ENCODE measurements around the gene NDUFS6. TPM values are rescaled to one million over a fixed set of nuclear protein-coding genes. Genes with fewer than 3 reads are reported as not detected.

The NDUFS6 gene
- total and polyA plus RNA-seq, 2 donors (not counting 1 experiment from before 2014, with no cell fraction given), result 21.8 to 68.5 TPM

- H3K4me2 ChIP-seq (ENCODE audit: extremely low read depth, insufficient read depth, low read length), result peak overlapping the region; percentile 100
- DNase-seq (ENCODE audit: low read depth in 2 of 2), result peak; percentile 16 to 35
- no peaks in the 10 kb centered on the region for H3K9me3 ChIP-seq (ENCODE audit: control insufficient read depth, insufficient read depth, low read depth, low read length)
- H3K4me3 ChIP-seq (replicated peaks in 1 of 4; ENCODE audit: control extremely low read depth in 1 of 4, insufficient read depth in 1 of 4, low read depth in 3 of 4, low read length in 4 of 4), result peak overlapping the region; percentile 76 to 97 (median 90)
- H3K4me1 ChIP-seq (ENCODE audit: control insufficient read depth, extremely low read depth, insufficient read depth, low read length), result peaks cover 5% of the 10 kb centered on the region
- peak overlapping the region; percentile 44 for H2AFZ ChIP-seq (ENCODE audit: low read length)
- peak overlapping the region; percentile 86 for H3K9ac ChIP-seq (ENCODE audit: insufficient read depth, low read length)
- no peaks in the 10 kb centered on the region for H3K27me3 ChIP-seq (ENCODE audit: control insufficient read depth, insufficient read depth, low read length)
- H4K20me1 ChIP-seq (ENCODE audit: control insufficient read depth, extremely low read depth, insufficient read depth, low read length), result no peaks in the 10 kb centered on the region
- peak overlapping the region; percentile 72 for H3K27ac ChIP-seq (ENCODE audit: insufficient read depth, low read length)
- peaks cover 24% of the 10 kb centered on the region for H3K36me3 ChIP-seq (ENCODE audit: control insufficient read depth, insufficient read depth, low read length)
- H3K79me2 ChIP-seq (ENCODE audit: control insufficient read depth, insufficient read depth, low read length), result peaks cover 51% of the 10 kb centered on the region
- TF ChIP-seq CTCF (conservative IDR thresholded peaks at IDR 0.05 in 1 of 2, IDR thresholded peaks at IDR 0.05 in 1 of 2; ENCODE audit: low read depth in 1 of 2, low read length in 2 of 2) (no peak), EZH2 (IDR thresholded peaks at IDR 0.05; ENCODE audit: low read length, missing control alignments) (no peak)
Observed at GRCh38 chr5:1799110-1799601, 2.1 kb upstream of the NDUFS6 start.

GRCh38 chr5:1799602-1800471 is 1.4 kb upstream of the NDUFS6 start, which contains the start of gene MRPL36:
Gene MRPL36 (minus strand): TSS chr5:1799837. CDS start chr5:1798935, 902 bp downstream.
- Histone ChIP-seq H3K9ac (ENCODE audit: insufficient read depth, low read length) (peak within 1 kb of the TSS; percentile 86), H3K4me3 (replicated peaks in 1 of 4; ENCODE audit: control extremely low read depth in 1 of 4, insufficient read depth in 1 of 4, low read depth in 3 of 4, low read length in 4 of 4) (peak within 1 kb of the TSS; percentile 91 to 97 (median 96)), H3K79me2 (ENCODE audit: control insufficient read depth, insufficient read depth, low read length) (peaks cover 57% of the 10 kb centered on the region), H3K27me3 (ENCODE audit: control insufficient read depth, insufficient read depth, low read length) (no peaks in the 10 kb centered on the region), H3K4me1 (ENCODE audit: control insufficient read depth, extremely low read depth, insufficient read depth, low read length) (peaks cover 3% of the 10 kb centered on the region), H3K27ac (ENCODE audit: insufficient read depth, low read length) (peak within 1 kb of the TSS; percentile 72), H3K9me3 (ENCODE audit: control insufficient read depth, insufficient read depth, low read depth, low read length) (no peaks in the 10 kb centered on the region), H2AFZ (ENCODE audit: low read length) (peak within 1 kb of the TSS; percentile 92), H3K4me2 (ENCODE audit: extremely low read depth, insufficient read depth, low read length) (peak within 1 kb of the TSS; percentile 100), H3K36me3 (ENCODE audit: control insufficient read depth, insufficient read depth, low read length) (peaks cover 27% of the 10 kb centered on the region), H4K20me1 (ENCODE audit: control insufficient read depth, extremely low read depth, insufficient read depth, low read length) (no peaks in the 10 kb centered on the region)
- TF ChIP-seq EZH2 (IDR thresholded peaks at IDR 0.05; ENCODE audit: low read length, missing control alignments) (no peak), CTCF (conservative IDR thresholded peaks at IDR 0.05 in 1 of 2, IDR thresholded peaks at IDR 0.05 in 1 of 2; ENCODE audit: low read depth in 1 of 2, low read length in 2 of 2) (no peak)
- DNase-seq (ENCODE audit: low read depth in 2 of 2), result peak; percentile 88 to 91

DNA sequence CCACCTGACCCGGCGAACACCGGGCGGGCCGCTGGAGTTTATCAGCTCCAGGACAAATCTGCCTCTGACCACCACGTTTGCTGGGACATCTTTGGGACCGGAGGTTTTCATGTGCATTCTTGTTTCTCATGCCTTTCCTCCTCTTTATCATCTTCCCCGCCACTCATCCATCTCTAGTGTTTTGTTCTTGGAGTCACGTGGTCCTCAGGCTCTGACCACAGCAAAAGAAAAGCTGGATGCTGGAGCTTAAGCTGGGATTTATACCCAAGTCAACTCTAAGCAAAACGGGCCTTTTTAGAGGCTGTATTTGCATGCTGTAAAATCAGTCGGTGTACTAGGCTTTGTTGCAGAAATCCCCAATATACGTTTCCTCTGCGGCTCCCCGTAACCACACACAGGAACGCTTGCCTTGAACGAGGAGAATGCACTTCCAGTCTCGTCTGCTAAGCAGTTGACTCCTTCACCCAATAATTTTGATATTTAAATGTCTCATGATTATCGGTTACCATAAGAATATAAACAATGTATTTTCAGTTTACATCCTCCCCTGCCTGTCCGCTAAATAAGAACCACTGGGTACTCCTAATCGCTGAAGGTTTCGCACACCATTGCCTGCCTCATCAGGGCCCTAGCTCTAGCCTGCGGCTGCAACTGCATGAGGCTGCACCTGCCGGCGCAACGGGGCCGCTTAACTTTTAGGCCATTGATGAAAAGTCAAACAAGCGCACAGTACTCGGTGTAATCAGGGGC is 560 bp upstream of the NDUFS6 start:
- peak; percentile 20 to 38 for DNase-seq (ENCODE audit: low read depth in 2 of 2)
- H3K4me1 ChIP-seq (ENCODE audit: control insufficient read depth, extremely low read depth, insufficient read depth, low read length), result peaks cover 3% of the 10 kb centered on the region
- no peaks in the 10 kb centered on the region for H3K9me3 ChIP-seq (ENCODE audit: control insufficient read depth, insufficient read depth, low read depth, low read length)
- H3K36me3 ChIP-seq (ENCODE audit: control insufficient read depth, insufficient read depth, low read length), result peaks cover 27% of the 10 kb centered on the region
- H2AFZ ChIP-seq (ENCODE audit: low read length), result peak overlapping the region; percentile 92
- H4K20me1 ChIP-seq (ENCODE audit: control insufficient read depth, extremely low read depth, insufficient read depth, low read length), result no peaks in the 10 kb centered on the region
- no peak for TF ChIP-seq CTCF (conservative IDR thresholded peaks at IDR 0.05 in 1 of 2, IDR thresholded peaks at IDR 0.05 in 1 of 2; ENCODE audit: low read depth in 1 of 2, low read length in 2 of 2)
- TF ChIP-seq EZH2 (IDR thresholded peaks at IDR 0.05; ENCODE audit: low read length, missing control alignments), result no peak
- H3K9ac ChIP-seq (ENCODE audit: insufficient read depth, low read length), result no peak overlapping the region
- H3K79me2 ChIP-seq (ENCODE audit: control insufficient read depth, insufficient read depth, low read length), result peaks cover 61% of the 10 kb centered on the region
- H3K27me3 ChIP-seq (ENCODE audit: control insufficient read depth, insufficient read depth, low read length), result no peaks in the 10 kb centered on the region
- peak overlapping the region; percentile 77 for H3K27ac ChIP-seq (ENCODE audit: insufficient read depth, low read length)
- peak overlapping the region; percentile 91 to 97 (median 96) for H3K4me3 ChIP-seq (replicated peaks in 1 of 4; ENCODE audit: control extremely low read depth in 1 of 4, insufficient read depth in 1 of 4, low read depth in 3 of 4, low read length in 4 of 4)
- peak overlapping the region; percentile 92 for H3K4me2 ChIP-seq (ENCODE audit: extremely low read depth, insufficient read depth, low read length)

Measured in fibroblast of lung (primary cell).